Measurements from ENCODE around the gene RPIA.
"Not testable (repeated sequence)": the region's sequence is repeated elsewhere in the genome, so short reads cannot be mapped to it uniquely, and the experiment has no call there.

- not testable (repeated sequence) for TF ChIP-seq CTCF (IDR thresholded peaks at IDR 0.05); ZFX (IDR thresholded peaks at IDR 0.05; ENCODE audit: borderline replicate concordance)
Observed at GRCh38 chr2:88796523-88796922, 105.0 kb downstream of the RPIA start.

All from 22Rv1 (cell line).